Measurements from ENCODE around the gene SYCE1L.
"Not testable (repeated sequence)": the region's sequence is repeated elsewhere in the genome, so short reads cannot be mapped to it uniquely, and the experiment has no call there.

SYCE1L gene, protein sequence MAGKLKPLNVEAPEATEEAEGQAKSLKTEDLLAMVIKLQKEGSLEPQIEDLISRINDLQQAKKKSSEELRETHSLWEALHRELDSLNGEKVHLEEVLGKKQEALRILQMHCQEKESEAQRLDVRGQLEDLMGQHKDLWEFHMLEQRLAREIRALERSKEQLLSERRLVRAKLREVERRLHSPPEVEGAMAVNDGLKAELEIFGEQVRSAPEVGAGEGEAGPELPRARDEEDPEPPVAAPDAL

GRCh38 chr16:77199211-77199610, at the start of gene SYCE1L:
TSS of gene SYCE1L (plus strand) at chr16:77199408. CDS start at chr16:77199452, 44 bp downstream.
- no peak for DNase-seq (ENCODE audit: low read depth)

GRCh38 chr16:77157346-77158058, 41.7 kb upstream of the SYCE1L start:
- no peak for DNase-seq (ENCODE audit: low read depth)

DNA sequence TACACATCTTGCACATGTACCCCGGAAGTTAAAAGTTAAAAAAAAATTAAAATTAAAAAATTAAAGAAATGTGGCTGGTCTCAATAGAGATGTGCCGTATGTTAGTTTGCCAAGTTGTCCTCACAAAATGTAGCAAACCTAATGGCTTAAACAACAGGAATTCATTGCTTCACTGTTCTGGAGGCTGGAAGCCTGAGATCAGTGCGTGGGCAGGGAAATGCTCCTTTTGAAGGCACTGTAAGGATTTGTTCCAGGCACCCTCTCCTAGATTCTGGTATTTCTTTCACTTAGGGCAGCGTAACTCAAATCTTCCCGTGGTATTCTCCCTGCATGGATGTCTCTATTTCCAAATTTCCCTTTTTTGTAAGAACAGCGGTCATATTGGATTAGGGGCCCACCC, 40.9 kb upstream of the SYCE1L start:
- no peak for DNase-seq (ENCODE audit: low read depth)

GRCh38 chr16:77165006-77165405, 34.2 kb upstream of the SYCE1L start:
- no peak for DNase-seq (ENCODE audit: low read depth)

GRCh38 chr16:77165536-77166236, 33.5 kb upstream of the SYCE1L start:
- not testable (repeated sequence) for DNase-seq (ENCODE audit: low read depth)

GRCh38 chr16:77166726-77167125, 32.5 kb upstream of the SYCE1L start:
- DNase-seq (ENCODE audit: low read depth) = no peak

DNA sequence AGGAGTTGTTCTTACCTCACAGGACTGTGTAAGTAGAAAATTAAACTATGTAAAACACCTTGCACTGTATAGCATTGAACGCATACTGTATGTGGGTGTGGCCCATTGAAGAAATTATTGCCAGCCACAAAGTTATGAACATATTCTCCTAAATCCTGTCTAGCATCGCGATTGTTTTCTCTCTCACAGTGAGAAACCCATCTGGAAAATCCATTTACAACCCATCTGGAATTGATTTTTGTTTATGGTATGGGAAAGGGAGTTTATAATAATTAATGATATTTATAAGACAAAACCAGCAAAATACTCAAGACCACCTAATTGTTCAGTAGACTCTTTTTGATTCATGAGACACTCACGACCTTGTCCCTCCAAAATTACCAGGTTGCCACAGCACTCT, 30.3 kb upstream of the SYCE1L start:
- no peak for DNase-seq (ENCODE audit: low read depth)

DNA sequence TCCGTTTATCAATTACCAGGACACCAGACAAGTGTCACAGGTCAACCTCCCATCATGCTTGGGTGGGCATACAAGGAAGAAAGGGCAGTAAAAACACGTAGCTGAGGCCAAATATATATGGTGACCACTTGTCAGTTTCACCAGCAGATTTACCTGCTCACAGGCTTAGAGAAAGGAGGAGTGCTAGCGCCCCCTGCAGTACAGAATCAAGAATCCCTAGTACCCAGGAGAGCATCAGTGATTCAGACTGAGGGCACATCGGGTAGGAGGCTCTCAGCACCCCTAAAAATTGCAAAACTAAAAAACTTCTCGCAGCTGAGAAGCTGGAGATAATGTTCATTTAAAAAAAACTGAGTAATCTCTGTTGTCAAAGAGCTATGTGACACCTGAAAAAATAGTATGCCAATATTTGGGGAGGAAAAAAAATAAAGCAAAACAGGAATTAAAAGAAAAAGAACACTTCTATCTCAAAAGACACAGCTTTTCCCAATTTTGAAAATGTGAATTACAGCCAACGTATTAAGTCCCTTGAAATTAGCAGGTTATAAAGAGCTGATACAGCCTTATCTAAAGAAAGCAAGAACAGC, 29.5 kb upstream of the SYCE1L start:
- no peak for DNase-seq (ENCODE audit: low read depth)

DNA sequence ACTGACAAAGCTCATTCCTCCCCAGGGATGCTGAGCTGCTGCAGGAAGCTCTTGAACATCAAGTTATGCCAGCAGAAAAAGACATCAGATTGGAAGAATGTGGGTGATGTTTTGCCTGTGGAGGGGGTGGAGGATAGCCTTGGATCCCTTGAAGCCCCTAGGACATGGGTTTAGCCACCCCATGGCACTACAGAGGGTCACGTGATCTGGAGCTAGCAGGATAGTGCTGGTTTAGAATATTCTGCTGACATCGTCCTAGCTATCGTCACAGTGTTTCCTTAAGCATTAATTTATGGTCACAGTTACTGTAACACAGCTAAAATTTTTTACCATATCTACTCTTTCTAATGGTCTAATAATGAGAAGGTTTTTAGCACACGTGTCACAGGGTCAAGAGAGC, 28.4 kb upstream of the SYCE1L start:
- no peak for DNase-seq (ENCODE audit: low read depth)

GRCh38 chr16:77171745-77172635, 27.2 kb upstream of the SYCE1L start:
- DNase-seq (ENCODE audit: low read depth) = no peak

GRCh38 chr16:77172951-77173350, 26.3 kb upstream of the SYCE1L start:
- DNase-seq (ENCODE audit: low read depth) = no peak

GRCh38 chr16:77183137-77183536, 16.1 kb upstream of the SYCE1L start:
- DNase-seq (ENCODE audit: low read depth) = no peak

- DNase-seq (ENCODE audit: low read depth) = not testable (repeated sequence)
These were observed 12.9 kb upstream of the SYCE1L start for GRCh38 chr16:77186298-77186697.

DNA sequence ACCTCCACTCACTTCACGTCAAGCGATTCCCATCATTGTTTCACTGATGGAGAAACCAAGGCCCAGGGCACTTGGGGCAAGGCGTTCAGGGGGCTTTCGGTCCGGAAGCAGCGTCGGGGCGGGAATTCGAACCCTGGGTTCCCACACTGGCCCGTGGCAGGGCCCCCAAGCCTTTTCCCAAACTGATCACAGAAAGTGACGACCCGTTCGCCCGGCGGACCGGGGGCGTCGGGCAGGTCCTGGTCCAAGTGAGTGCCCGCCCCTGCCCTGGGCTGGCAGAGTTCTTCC, 9.1 kb upstream of the SYCE1L start:
- no peak for DNase-seq (ENCODE audit: low read depth)

DNA sequence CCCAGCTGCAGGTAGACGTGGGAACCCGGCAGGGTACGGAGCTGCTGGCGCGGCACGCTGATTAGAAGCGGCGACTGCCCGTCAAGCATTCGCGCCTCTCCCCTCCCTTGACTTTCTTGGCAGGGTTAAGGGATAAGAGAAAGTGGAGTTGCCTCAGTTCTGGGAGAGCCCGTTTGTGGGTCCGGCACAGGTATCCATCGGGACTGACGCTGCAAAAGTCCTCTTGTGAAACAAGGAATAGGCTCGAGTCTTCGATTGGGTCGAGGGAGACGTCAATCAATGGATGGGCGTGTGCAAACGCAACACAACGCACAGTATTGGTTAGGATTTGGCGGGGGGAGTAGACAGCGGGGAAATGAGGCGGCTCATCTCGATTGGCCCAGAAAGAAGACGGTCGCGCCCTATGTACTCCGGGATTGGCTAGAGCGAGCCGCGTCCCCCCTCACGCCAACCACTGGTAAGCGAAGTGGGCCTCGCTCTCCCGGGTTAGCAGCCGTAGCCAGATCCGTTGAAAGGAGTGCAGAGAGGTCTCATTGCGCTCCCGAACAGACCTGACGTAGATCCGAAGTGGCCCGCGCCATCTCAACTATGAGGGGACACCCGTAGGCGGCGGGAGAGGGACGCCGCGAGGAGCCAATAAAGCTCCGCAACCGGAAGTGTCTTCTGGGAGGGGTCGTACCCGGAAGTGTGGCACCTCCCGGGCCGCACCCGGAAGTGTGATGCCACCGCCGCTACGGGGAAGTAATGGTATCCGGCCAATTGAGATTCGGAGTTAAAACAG, 8.5 kb upstream of the SYCE1L start, which contains the start of gene MON1B:
TSS of gene MON1B (plus strand) at position 713 of the 781 bp plus-strand sequence. CDS start 296 bp downstream, outside the sequence.
- peak; percentile 94 for DNase-seq (ENCODE audit: low read depth)

- no peak for DNase-seq (ENCODE audit: low read depth)
These were observed 7.8 kb upstream of the SYCE1L start for GRCh38 chr16:77191259-77191969.

DNA sequence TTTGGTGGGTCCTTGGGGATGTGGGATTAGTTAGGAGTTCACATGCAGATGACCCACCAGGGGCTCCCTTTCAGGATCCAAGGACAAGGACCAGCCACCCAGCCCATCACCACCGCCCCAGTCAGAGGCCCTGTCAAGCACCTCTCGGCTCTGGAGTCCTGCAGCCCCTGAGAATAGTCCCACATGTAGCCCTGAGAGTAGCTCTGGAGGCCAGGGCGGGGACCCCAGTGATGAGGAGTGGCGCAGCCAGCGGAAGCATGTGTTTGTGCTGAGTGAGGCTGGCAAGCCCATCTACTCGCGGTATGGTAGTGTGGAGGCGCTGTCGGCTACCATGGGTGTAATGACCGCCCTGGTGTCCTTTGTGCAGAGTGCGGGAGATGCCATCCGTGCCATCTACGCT, 5.8 kb upstream of the SYCE1L start:
- no peak for DNase-seq (ENCODE audit: low read depth)

GRCh38 chr16:77194295-77195231, 4.6 kb upstream of the SYCE1L start:
- DNase-seq (ENCODE audit: low read depth) = no peak

GRCh38 chr16:77195411-77195810, 3.8 kb upstream of the SYCE1L start:
- DNase-seq (ENCODE audit: low read depth) = no peak

Data from T-helper 22 cell (primary cell).